ENCODE data around the gene CELF2. TPM values are rescaled to one million over a fixed set of nuclear protein-coding genes. Genes with fewer than 3 reads are reported as not detected.

CELF2 gene
- total RNA-seq, 2 donors from 2014 or later = 10.4 to 11.2 TPM

- Histone ChIP-seq H3K4me3 (no peak overlapping the region), H3K27ac (no peak overlapping the region), H3K4me1 (no peaks in the 10 kb centered on the region), H3K27me3 (no peaks in the 10 kb centered on the region), H3K36me3 (replicated peaks in 1 of 2; ENCODE audit: insufficient read depth in 1 of 2, low read depth in 2 of 2) (no peaks in the 10 kb centered on the region), H3K9me3 (no peaks in the 10 kb centered on the region)
- ATAC-seq = no peak
- no peak for TF ChIP-seq POLR2A (IDR thresholded peaks at IDR 0.05)
- TF ChIP-seq CTCF (IDR thresholded peaks at IDR 0.05) = no peak
- DNase-seq = no peak
- 84 to 89% methylated on average over 24 of the region's 24 CpGs for WGBS, 2 donors
- intact Hi-C loops (cut with DNase I) = no loop called here
Observed at GRCh38 chr10:11246752-11247467, 229.2 kb downstream of the CELF2 start.

- DNase-seq = no peak
- no peaks in the 10 kb centered on the region for H3K27me3 ChIP-seq
- TF ChIP-seq CTCF (IDR thresholded peaks at IDR 0.05) = no peak
- no peak for TF ChIP-seq POLR2A (IDR thresholded peaks at IDR 0.05)
- H3K27ac ChIP-seq = no peak overlapping the region
- no peaks in the 10 kb centered on the region for H3K36me3 ChIP-seq (replicated peaks in 1 of 2; ENCODE audit: insufficient read depth in 1 of 2, low read depth in 2 of 2)
- no peaks in the 10 kb centered on the region for H3K4me1 ChIP-seq
- intact Hi-C loops (cut with DNase I) = no loop called here
- 64 to 72% methylated on average over 10 of the region's 10 CpGs for WGBS, 2 donors
- no peaks in the 10 kb centered on the region for H3K9me3 ChIP-seq
- no peak for ATAC-seq
- no peak overlapping the region for H3K4me3 ChIP-seq
Observed at GRCh38 chr10:11249152-11249807, 231.6 kb downstream of the CELF2 start.

GRCh38 chr10:11249808-11250195, 232.1 kb downstream of the CELF2 start:
- intact Hi-C loops (cut with DNase I) = no loop called here
- TF ChIP-seq CTCF (IDR thresholded peaks at IDR 0.05) = no peak
- TF ChIP-seq POLR2A (IDR thresholded peaks at IDR 0.05) = no peak
- no peak for ATAC-seq

GRCh38 chr10:11250304-11250703, 232.6 kb downstream of the CELF2 start:
- no peak for TF ChIP-seq CTCF (IDR thresholded peaks at IDR 0.05)
- no peak for TF ChIP-seq POLR2A (IDR thresholded peaks at IDR 0.05)
- no peaks in the 10 kb centered on the region for H3K4me1 ChIP-seq
- no peaks in the 10 kb centered on the region for H3K9me3 ChIP-seq
- DNase-seq (no peak), ATAC-seq (no peak)
- H3K27ac ChIP-seq = no peak overlapping the region
- intact Hi-C loops (cut with DNase I) = no loop called here
- H3K27me3 ChIP-seq = no peaks in the 10 kb centered on the region
- WGBS, 2 donors = 76 to 78% methylated on average over 5 of the region's 5 CpGs
- no peaks in the 10 kb centered on the region for H3K36me3 ChIP-seq (replicated peaks in 1 of 2; ENCODE audit: insufficient read depth in 1 of 2, low read depth in 2 of 2)
- no peak overlapping the region for H3K4me3 ChIP-seq

More at GRCh38 chr10:11249808-11250195, 232.1 kb downstream of the CELF2 start:
- no peak for DNase-seq
- WGBS, 2 donors = 56 to 72% methylated on average over 2 of the region's 2 CpGs
- Histone ChIP-seq H3K27me3 (no peaks in the 10 kb centered on the region), H3K27ac (no peak overlapping the region), H3K4me3 (no peak overlapping the region), H3K36me3 (replicated peaks in 1 of 2; ENCODE audit: insufficient read depth in 1 of 2, low read depth in 2 of 2) (no peaks in the 10 kb centered on the region), H3K4me1 (no peaks in the 10 kb centered on the region), H3K9me3 (no peaks in the 10 kb centered on the region)

Data from body of pancreas (tissue), 4 donors.